Pancreas (tissue), 10 donors: Measurements from ENCODE around the gene NLRP6. TPM values are rescaled to one million over a fixed set of nuclear protein-coding genes. Genes with fewer than 3 reads are reported as not detected.

Experiments
- ATAC-seq, 4 donors: fragments of 200-7000 bp; cut with Tn5 transposase; one replicate each; pipeline versions ENCODE4 v1.8.0 to v1.9.1; 2020; ENCODE audit warnings: mild to moderate bottlenecking in 4 of 4, moderate library complexity in 4 of 4
- DNase-seq, 6 donors: peaks; one replicate each; pipeline ENCODE4 v3.0.0-alpha.2; 2020
- FAIRE-seq: peaks from 2 replicates; lab custom pipeline; 2012; peaks lifted over from hg19 to GRCh38; lab: Jason Lieb, UNC
- H3K27ac ChIP-seq, 4 donors: fragments of 200-600 bp; sonication (generic); 1 replicate in 3 of 4; 2 replicates in 1 of 4; pipeline versions ENCODE4 v1.5.0 to v1.8.0; 2020
- H3K27me3 ChIP-seq, 4 donors: fragments of 200-600 bp; one replicate each; pipeline ENCODE4 v1.8.0; 2021
- H3K36me3 ChIP-seq, 3 donors: fragments of 200-600 bp; sonication (generic) in 1 of 3; one replicate each; pipeline versions ENCODE4 v1.5.0 to v1.8.0; 2020 to 2021
- H3K4me1 ChIP-seq, 3 donors: fragments of 200-600 bp; one replicate each; pipeline ENCODE4 v1.8.0; 2021
- H3K4me3 ChIP-seq, 4 donors: fragments of 200-600 bp; sonication (generic) in 2 of 4; one replicate each; pipeline versions ENCODE4 v1.5.0 to v1.8.0; 2020 to 2021
- H3K9me3 ChIP-seq, 4 donors: fragments of 200-600 bp; one replicate each; pipeline ENCODE4 v1.8.0; 2021
- CTCF ChIP-seq, 4 donors: fragments of 200-600 bp; sonication (generic) in 3 of 4; IDR thresholded peaks; one replicate each; pipeline versions ENCODE4 v1.5.0 to v1.8.0; 2021; ENCODE audit warnings: antibody characterized with exemption in 4 of 4
- whole genome bisulfite sequencing, 2 donors: extraction: QIAGEN DNeasy Blood & Tissue Kit; methylation state at CpG; one replicate each; pipeline ENCODE4 v1.1.7; 2013; 5-methylcytosine and 5-hydroxymethylcytosine counted together
- intact Hi-C, 3 donors: fragments of 100-400 bp; cut with DNase I; formaldehyde crosslinking; loops; one replicate each; pipeline versions ENCODE4 v1.11.1 to v1.14.2; 2022
- polyA plus RNA-seq, 2 donors: library from polyadenylated mRNA; stranded (reverse); fragments of 200-250 nt; gene quantifications; one replicate each; pipeline ENCODE4 v1.2.3, GENCODE V29; 2013
- total RNA-seq, 6 donors: library from RNA; stranded (reverse); fragmentation: NEBNext Ultra II Directional in 4 of 6; extraction: Animal tissue kit (Norgen Biotek cat#: 25700) in 4 of 6; gene quantifications; one replicate each; pipeline versions ENCODE4 v1.2.1 to v1.2.4, GENCODE V29; 2021 to 2023
- donor health status: healthy with polysubstance abuse.
- donor health status: DM: no; HTN: no; CAD: no; lungs with moderate emphysema.
- donor health status: DM: no; HTN: no; CAD: no.
- donor health status: control.
- donor health status: control.
- donor health status: Bipolar disorder and iron deficiency.
- donor health status: DM: yes; HTN: yes; CAD: no.
- donor health status: DM: no; HTN: no; CAD: no.
- donor health status: DM: no; HTN: no; CAD: no.
- donor health status: DM: yes; HTN: yes; CAD: no.

The NLRP6 gene
- total and polyA plus RNA-seq, 8 donors: 0.05 to 0.23 (median 0.19) TPM; not detected in 2

- no peaks in the 10 kb centered on the region for H3K27me3 ChIP-seq
- no peaks in the 10 kb centered on the region for H3K9me3 ChIP-seq
- ATAC-seq (no peak), FAIRE-seq (no peak), DNase-seq (no peak)
- WGBS, 2 donors: 78 to 82% methylated on average over 10 of the region's 10 CpGs
- TF ChIP-seq CTCF (IDR thresholded peaks at IDR 0.05): no peak
- no peak overlapping the region for H3K27ac ChIP-seq
- H3K4me1 ChIP-seq: no peaks in the 10 kb centered on the region
- intact Hi-C loops: no loop called here
- H3K36me3 ChIP-seq: peaks cover 0 to 32% (median 10%) of the 10 kb centered on the region in 3 donors
- H3K4me3 ChIP-seq: no peak overlapping the region
Observed at GRCh38 chr11:251550-251949, 26.7 kb upstream of the NLRP6 start.

- Histone ChIP-seq H3K9me3 (no peaks in the 10 kb centered on the region), H3K36me3 (peaks cover 0 to 25% (median 3%) of the 10 kb centered on the region in 3 donors), H3K4me3 (no peak overlapping the region), H3K4me1 (no peaks in the 10 kb centered on the region), H3K27ac (no peak overlapping the region), H3K27me3 (no peaks in the 10 kb centered on the region)
- no peak for ATAC-seq
- DNase-seq: no peak
- intact Hi-C loops: no loop called here
- no peak for FAIRE-seq
- WGBS, 2 donors: 90 to 92% methylated on average over 8 of the region's 8 CpGs
- TF ChIP-seq CTCF (IDR thresholded peaks at IDR 0.05): no peak
Observed at GRCh38 chr11:252666-253065, 25.5 kb upstream of the NLRP6 start.

DNA sequence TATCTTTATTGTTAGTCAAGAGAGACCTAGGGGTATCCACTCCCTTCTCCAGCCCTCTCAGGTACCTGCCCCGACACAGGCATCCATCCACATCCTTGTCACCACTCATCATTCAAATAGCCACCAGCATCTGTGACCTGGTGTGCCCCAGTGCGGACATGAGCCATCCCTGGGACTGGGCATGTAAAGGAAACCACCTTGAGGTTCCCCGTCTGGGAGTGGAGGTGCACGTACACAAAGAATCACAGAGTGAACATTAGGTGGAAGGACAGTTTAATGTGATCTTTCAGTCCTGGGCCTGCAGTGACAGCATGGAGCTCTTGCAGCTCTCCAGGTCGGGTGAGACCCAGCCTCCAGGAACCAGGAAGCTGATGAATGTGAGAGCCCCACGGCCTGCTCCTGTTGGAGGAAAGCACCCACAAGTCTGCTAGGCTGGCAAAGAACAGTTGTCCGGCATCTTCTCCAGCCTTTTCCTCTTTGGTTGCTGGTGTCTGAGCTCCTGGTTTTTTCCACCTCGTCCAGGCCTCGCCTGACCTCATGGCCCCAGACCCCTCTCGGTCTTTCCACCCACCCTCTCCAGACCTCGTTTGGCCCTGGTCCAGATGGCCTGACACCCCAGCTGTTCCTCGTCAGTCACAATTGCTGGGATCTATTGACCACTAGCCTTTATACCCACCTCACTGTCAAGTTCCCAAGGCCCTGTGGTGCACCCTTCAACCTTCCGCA, 24.9 kb upstream of the NLRP6 start:
- Histone ChIP-seq H3K9me3 (no peaks in the 10 kb centered on the region), H3K4me3 (no peak overlapping the region), H3K36me3 (peaks cover 0 to 19% (median 3%) of the 10 kb centered on the region in 3 donors), H3K27ac (no peak overlapping the region), H3K4me1 (no peaks in the 10 kb centered on the region), H3K27me3 (no peaks in the 10 kb centered on the region)
- FAIRE-seq (no peak), ATAC-seq (no peak), DNase-seq (no peak)
- intact Hi-C loops: no loop called here
- TF ChIP-seq CTCF (IDR thresholded peaks at IDR 0.05): no peak
- WGBS, 2 donors: 72 to 78% methylated on average over 13 of the region's 13 CpGs

- FAIRE-seq (no peak), ATAC-seq (no peak), DNase-seq (no peak)
- Histone ChIP-seq H3K4me1 (no peaks in the 10 kb centered on the region), H3K9me3 (no peaks in the 10 kb centered on the region), H3K36me3 (peaks cover 0 to 13% (median 1%) of the 10 kb centered on the region in 3 donors), H3K4me3 (no peak overlapping the region), H3K27ac (no peak overlapping the region), H3K27me3 (no peaks in the 10 kb centered on the region)
- TF ChIP-seq CTCF (IDR thresholded peaks at IDR 0.05): no peak
- intact Hi-C loops: no loop called here
- 86 to 92% methylated on average over 5 of the region's 5 CpGs for WGBS, 2 donors
Observed at GRCh38 chr11:253886-254270, 24.3 kb upstream of the NLRP6 start.

DNA sequence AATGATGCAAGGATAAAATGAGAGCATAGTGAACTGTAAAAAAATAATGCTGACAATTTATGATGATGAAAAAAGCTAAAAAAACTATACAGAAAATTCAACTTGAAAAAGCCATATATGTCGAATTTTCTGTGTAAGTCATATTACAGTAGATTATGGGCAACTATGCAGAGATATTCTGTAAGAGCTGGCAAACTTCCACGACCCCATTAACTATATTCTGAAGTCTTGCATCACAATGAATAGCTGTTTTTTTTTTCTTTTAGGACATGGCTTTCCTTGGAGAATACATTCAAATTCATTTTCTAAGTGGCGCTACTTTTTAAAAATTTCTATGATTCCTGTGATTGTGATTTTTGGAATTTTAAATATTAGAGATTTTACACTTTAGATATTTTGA, 23.0 kb upstream of the NLRP6 start:
- no peak overlapping the region for H3K4me3 ChIP-seq
- H3K27ac ChIP-seq: no peak overlapping the region
- peaks cover 0 to 11% (median 0%) of the 10 kb centered on the region in 3 donors for H3K36me3 ChIP-seq
- DNase-seq (no peak), FAIRE-seq (no peak), ATAC-seq (no peak)
- H3K27me3 ChIP-seq: no peaks in the 10 kb centered on the region
- TF ChIP-seq CTCF (IDR thresholded peaks at IDR 0.05): no peak
- no peaks in the 10 kb centered on the region for H3K9me3 ChIP-seq
- WGBS, 2 donors: 51 to 52% methylated on average over 3 of the region's 3 CpGs
- intact Hi-C loops: no loop called here
- H3K4me1 ChIP-seq: no peaks in the 10 kb centered on the region
